NCI-H524 treated with DMSO at 0.1 percent for 48 hours (cell line): ENCODE measurements around the gene ARRDC2.
"Not testable (repeated sequence)": the region's sequence is repeated elsewhere in the genome, so short reads cannot be mapped to it uniquely, and the experiment has no call there.

Experiments
- DNase-seq: peaks from one replicate; lab custom pipeline; 2025; lab: John Stamatoyannopoulos, UW

ARRDC2 gene

GRCh38 chr19:17989425-17990094 lies 18.4 kb upstream of the ARRDC2 start:
- no peak for DNase-seq

GRCh38 chr19:17993076-17993813 lies 14.7 kb upstream of the ARRDC2 start:
- no peak for DNase-seq

GRCh38 chr19:17996826-17997316 lies 11.1 kb upstream of the ARRDC2 start:
- no peak for DNase-seq

GRCh38 chr19:17997969-17998826 lies 9.8 kb upstream of the ARRDC2 start:
- no peak for DNase-seq

GRCh38 chr19:17998827-17999150 lies 9.2 kb upstream of the ARRDC2 start:
- DNase-seq, result no peak

GRCh38 chr19:17999684-18000479 lies 8.1 kb upstream of the ARRDC2 start:
- DNase-seq, result no peak

- DNase-seq, result no peak
Measured at GRCh38 chr19:18000480-18000914, 7.5 kb upstream of the ARRDC2 start.

GRCh38 chr19:18000915-18001776 lies 6.8 kb upstream of the ARRDC2 start:
- DNase-seq, result no peak

- DNase-seq, result no peak
Measured at GRCh38 chr19:18001777-18002345, 6.1 kb upstream of the ARRDC2 start.

- no peak for DNase-seq
Measured at GRCh38 chr19:18002347-18002850, 5.6 kb upstream of the ARRDC2 start.

- DNase-seq, result not testable (repeated sequence)
Measured at GRCh38 chr19:18005750-18006149, 2.2 kb upstream of the ARRDC2 start.

- DNase-seq, result peak; percentile 27
Measured at GRCh38 chr19:18007044-18007916, 690 bp upstream of the ARRDC2 start.

- DNase-seq, result no peak
Measured at GRCh38 chr19:18008814-18009213, 844 bp downstream of the ARRDC2 start.

GRCh38 chr19:18009412-18010066 lies 1.6 kb downstream of the ARRDC2 start:
- DNase-seq, result no peak

GRCh38 chr19:18010149-18010548 lies 2.2 kb downstream of the ARRDC2 start:
- no peak for DNase-seq

GRCh38 chr19:18013210-18014111 lies 5.5 kb downstream of the ARRDC2 start:
- DNase-seq, result no peak

- no peak for DNase-seq
Measured at GRCh38 chr19:18014197-18014596, 6.2 kb downstream of the ARRDC2 start.
